NCI-H187 treated with DMSO at 0.1 percent for 48 hours (cell line): Measurements from ENCODE around the gene SH2D3C.

Experiments
- DNase-seq: peaks from one replicate; lab custom pipeline; 2025; lab: John Stamatoyannopoulos, UW

The SH2D3C gene

DNA sequence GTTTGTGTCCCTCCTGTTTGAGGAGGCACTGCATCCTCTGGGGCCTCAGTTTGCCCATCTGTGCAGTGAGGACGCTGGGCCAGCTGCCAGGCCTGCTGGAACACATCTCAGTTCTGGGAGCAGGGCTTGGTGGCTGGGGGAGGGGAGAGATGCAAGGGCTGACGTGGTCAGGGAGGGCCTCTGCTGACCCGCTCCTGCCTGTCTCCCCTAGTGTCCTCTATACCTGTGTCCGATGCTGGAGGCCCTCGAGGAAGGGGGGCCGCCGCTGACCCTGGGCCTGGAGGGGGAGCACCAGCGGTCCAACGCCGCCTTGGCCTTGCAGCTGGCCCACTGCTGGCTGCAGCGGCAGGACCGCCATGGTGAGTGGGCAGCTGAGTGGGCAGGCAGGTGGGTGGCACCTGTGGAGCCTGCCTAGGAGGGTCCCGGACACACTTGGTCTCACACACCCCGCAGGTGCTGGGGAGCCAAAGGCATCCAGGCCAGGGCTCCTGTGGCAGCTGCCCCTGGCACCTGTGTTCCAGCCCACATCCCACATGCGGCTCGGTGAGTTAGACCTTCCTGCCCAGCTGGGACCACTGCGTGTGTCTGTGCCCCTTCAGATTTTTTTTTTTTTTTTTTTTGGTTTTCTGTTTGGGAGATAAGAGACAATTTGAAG is 30.0 kb upstream of the SH2D3C start:
- no peak for DNase-seq

DNA sequence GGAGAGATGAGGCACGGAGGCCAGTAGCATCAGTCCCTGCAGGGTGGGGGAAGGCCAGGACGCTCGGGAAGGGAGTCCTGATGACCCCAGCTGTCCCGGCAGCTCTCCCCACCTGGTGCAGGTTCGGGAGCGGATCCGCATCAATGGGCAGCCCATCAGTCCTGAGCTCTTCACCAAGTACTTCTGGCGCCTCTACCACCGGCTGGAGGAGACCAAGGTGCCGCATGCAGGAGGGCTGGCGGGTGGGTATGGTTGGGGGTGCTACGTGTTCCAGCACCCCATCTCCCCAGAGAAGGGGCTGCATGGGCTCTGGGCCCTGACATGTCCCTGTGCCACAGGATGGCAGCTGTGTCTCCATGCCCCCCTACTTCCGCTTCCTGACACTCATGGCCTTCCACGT is 28.4 kb upstream of the SH2D3C start:
- DNase-seq = no peak

DNA sequence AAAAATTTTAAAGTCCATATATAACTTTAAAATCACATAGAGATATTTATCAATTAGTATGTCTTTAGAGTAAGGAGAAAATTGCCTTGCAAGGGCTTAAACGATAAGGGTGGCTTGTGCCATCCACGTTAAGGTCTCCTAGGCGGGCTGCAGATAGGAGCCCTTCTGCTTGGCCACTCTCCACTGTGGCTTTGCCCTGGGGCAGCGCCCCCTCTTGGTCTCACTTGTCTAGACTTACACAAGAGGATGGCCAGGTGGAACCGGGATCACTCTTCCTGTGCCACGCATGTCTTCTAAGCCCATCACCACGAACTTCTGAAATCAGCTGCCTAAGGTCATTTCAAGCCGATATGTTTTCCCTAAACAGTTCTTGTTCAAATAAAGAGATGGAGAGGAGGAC is 27.2 kb upstream of the SH2D3C start:
- no peak for DNase-seq

DNA sequence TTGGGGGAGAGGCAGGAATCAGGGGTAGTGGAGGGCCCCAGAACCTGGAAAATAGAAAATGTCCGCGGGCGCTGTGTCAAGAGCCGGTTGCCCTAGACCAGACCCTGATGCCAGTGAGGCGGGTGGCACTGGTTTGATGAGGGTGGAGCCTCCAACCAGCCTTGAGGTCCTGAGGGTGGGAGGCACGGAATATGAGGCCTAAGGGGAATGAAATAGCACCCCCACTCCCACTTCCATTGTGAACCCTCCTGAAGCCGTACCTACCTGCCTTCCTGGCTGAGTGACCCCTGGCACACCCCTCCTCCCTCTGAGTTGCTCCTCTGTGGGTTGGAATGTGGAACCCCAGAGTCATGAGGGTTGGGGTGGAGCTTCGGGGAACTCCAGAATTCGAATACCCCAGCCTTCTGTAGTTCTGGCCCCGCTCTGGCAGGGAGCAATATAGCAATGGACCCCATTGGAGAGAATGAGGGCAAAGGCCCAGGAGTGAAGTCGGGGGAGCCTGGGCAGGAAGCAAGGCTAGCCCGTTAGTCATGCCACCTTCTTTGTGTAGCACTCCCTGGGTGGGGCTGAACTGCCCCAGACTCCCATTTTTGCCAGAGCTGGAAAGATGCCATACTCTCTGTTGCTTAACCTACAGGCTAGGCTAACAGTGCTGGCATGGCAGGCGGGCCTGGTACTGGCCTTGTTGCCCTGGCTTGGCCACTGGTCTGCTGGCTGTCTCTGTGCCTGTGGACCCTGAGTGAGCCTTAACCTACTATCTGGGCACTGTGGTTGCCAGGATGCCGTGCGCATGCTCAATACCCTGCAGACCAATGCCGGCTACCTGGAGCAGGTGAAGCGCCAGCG is 25.3 kb upstream of the SH2D3C start:
- no peak for DNase-seq

DNA sequence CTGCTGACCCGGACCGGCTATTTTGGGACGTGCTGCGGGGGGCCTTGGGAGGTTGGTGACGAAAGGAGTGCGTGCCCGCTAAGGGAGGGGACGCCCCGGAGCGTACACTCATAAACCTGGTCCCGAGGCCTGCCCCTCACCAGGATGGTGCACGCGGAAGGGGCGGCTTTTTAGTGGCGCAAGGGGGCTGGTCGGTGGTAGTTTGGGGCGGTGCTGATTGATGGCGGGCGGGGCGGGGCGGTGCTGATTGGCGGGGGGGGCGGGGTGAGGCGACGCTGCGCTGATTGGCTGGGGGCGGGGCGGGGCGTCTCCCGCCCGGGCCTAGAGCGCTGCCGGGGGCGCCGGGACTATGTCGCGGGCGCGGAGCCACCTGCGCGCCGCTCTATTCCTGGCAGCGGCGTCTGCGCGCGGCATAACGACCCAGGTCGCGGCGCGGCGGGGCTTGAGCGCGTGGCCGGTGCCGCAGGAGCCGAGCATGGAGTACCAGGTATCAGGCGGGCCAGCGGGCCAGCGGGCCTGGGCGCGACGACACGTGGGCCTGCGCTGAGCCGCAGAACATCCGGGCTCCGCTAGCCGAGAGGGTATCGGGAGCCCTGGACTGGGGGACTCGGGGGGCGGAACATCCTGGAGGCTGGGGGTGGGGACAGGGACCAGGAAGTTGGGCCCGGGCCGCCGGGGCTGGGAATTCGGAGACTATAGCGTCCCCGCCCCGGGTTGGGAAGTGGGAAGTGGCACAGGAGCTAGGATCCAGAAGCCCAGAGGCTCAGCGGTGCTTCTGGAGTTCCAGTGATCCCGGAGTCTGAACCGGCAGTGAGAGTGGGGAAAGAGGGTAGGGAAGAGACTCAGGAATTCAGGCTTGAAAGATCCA is 24.3 kb upstream of the SH2D3C start, which contains the start of gene FPGS:
FPGS (plus strand) TSS at position 307 of the 868 bp plus-strand sequence; CDS start at position 350, 43 bp downstream.
- DNase-seq = no peak

DNA sequence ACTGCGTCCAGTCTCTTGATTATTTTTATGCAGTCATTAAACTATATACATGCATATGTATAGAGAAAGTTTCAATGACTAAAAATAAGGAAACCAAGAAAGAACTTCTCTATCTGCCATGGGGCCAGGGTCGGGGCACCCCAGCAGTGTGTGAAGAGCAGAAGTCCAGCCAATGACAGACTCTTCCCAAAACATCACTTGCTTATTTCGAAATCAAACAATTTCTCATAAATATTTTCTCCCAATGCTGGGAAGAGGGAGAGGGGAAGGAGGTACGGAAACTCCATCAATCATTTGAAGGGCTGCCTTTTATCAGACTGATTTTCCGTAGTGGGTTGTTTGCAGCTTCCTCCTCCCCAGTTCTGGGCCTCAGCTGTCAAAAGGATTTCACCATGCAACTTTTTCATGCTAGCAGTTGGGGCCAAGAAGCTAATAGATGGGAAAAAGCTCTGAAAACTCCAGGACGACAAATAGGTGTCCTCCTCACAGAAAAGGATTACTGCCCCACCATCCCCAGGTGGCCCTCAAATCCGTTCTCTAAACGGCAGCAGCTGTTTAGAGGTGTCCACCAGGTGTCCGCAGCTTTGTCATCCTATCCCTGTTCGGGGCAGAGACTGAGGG is 23.6 kb upstream of the SH2D3C start:
- DNase-seq = no peak

DNA sequence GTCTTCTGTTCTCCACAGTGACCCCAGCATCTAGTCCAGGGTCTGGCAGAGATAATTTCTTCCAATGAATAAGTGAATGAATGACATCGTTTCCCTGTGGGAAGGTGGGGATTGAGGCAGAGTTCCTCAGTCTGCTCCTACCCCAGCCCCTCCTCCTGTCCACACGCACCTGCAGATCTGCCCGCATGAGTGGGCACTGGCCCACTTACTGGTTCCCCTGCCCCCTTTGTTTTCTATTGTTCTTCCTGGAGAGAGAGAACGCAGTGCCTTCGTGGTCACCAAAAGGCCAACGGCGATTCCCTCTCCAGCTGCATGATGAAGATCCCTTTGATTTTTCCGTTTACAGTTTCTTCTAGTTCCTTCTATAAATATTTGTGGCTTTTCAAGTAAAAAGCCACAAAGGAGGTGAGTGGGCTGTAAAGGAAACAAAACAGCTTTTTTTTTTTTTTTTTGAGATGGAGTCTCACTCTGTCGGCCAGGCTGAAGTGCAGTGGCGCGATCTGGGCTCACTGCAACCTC is 18.4 kb upstream of the SH2D3C start:
- no peak for DNase-seq

DNA sequence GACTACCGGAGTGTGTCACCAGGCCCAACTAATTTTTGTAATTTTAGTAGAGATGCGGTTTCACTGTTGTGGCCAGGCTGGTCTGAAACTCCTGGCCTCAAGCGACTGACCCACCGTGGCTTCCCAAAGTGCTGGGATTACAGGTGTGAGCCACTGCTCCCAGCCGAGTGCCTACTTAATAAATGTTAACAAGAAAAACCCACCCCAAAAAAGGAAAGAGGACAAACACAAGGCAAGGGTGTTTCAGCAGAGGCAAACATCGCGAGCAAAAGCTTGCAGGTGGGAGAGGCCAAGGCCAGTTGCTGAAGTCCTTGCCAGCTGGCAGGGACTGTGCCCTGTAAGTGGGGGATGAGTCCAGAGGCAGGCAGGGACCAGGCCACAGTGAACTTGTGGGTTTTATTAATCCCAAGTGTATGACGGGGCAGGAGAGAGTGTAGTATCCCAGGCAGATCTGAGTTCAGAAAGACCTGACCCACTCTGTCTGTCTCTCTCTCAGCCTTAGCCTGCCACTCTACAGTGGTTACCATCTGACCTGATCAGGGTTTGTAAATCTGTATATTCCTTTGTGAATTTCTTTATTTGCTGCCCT is 17.9 kb upstream of the SH2D3C start:
- DNase-seq = no peak

DNA sequence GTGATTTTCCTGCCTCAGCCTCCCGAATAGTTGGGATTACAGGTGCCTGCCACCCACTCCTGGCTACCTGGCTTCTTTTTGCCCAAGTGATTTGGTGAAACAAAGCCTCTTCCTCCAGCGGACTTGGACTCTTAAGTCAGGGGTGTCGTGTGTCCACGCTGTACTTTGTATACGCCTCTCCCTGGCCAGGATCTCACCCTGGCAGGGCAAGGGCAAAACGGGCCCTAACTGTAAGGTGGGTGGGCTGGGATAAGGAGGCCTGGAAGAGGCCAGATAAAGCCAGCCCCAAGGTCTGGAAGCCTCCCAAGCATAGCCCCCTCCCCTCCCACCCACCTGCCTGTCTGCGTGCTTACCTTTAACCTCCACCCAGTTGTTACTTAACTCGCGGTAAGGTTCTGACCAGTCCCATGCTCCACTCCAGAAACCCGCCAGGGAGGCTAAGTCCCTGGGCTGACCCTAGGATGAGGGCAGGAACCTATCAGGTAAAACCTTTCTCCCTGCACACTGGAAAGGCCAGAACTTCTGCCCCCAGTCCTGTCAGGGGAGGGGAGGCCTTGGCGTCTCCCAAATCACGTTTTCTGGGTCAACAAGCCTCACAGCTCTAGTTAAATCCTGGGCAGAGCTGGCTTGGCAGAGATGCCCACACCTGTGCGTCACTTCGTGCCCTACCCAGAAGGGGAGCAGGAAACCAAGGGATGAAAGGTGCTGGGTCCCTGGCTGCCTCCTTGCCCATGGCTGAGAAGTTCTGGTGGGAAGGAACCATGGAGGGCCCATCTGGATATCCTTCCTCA is 15.7 kb upstream of the SH2D3C start:
- DNase-seq = no peak

DNA sequence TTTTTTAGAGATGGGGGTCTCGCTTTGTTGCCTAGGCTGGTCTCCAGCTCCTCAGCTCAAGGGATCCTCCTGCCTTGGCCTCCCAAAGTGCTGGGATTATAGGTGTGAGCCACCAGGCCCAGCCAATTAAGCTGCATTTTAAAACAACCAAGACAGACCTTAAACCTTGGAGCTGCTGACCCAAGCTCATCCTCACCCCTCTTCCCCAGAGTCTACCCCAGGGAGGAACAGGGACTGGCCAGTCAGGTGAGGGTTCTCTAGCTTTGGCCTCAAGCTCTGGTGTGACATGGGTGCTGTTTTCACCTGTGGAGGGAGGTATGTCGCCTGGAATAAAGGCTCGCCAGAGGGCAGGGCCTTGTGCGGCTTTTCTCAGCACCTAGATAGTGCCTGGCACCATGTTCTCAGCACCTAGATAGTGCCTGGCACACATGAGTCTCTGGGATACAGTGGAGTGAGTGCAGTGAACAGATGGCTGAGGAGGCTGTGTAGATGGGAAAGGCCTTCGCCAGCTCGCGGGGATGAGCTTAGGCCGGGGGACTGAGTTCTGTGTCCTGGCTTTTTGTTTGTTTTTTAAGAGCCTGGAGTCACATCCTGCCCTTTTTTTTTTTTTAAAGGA is 14.7 kb upstream of the SH2D3C start:
- DNase-seq = no peak

DNA sequence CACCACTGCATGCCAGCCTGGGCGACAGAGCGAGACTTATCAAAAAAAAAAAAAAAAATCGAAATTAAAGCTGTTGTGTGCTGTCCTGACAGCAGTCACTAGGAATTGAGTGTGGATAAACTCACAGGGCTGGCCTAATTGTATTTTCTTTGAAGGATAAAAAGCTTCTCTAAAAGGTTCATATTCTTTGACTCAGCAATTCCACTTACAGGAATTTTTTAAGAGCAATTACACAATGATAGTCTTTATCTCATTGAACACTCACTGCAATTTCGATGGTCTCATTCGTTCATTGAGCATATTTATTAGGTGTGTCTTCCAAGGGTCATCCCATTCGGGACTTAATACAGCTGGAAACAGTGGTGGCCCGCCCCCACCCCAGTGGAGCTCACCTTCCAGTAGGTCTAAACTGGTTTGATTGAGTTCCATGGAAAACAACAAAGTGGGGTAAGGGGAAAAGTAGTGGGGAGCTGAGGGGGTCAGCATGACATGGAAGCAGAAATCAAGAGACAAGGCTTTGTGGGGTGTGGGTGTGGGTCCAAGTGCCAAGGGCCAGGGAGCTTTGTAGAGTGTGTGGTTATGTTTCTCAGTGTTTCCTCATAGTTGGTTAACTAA is 14.1 kb upstream of the SH2D3C start:
- DNase-seq = no peak

DNA sequence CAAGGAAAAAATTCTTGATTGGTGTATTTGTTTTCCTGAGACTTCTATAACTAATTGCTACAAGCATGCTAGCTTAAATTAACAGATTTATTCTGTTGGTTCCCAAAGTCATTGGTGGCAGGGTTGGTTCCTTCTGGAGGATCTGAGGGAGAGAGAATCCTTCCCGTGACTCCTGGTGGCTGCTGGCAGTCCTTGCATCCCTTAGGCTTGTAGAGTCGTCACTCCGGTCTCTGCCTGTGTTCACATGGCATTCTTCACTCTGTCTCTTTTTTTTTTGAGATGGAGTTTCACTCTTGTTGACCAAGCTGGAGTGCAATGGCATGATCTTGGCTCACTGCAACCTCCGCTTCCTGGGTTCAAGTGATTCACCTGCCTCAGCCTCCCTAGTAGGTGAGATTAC is 12.6 kb upstream of the SH2D3C start:
- DNase-seq = no peak

DNA sequence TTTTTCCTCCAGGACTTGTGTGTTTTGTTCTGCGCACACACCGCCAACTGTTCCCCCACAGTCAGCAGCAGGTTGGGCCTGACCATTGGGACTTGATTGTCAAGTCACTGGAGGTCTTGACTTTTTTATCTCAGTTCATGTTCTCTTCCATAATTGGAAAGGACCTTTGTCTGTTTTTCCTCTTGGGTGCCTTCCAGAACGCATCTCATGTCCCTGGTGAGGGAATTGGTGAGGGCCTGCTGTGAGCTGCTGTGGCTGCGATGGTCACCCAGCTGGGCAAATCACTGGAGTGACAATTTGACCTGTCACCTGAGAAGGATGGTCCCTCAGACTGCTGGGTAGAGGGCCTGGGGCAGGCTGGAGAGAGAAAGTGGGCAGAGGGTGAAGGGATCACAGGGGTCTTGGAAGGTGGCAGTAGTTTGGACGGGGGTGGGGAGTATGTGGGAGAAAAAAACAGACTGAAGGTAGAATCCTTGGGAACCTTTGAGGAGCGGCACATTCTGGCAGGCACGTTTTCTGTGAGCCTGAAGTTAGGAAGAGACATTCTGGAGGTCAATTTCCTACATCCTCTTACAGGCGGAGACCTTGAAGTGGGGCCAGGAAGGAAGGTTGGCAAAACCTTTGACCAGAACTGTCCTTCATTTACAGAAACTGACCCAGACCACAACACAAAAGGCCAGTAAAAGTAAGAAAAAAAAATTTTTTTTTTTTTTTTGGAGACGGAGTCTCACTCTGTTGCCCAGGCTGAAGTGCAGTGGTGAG is 11.8 kb upstream of the SH2D3C start:
- no peak for DNase-seq

DNA sequence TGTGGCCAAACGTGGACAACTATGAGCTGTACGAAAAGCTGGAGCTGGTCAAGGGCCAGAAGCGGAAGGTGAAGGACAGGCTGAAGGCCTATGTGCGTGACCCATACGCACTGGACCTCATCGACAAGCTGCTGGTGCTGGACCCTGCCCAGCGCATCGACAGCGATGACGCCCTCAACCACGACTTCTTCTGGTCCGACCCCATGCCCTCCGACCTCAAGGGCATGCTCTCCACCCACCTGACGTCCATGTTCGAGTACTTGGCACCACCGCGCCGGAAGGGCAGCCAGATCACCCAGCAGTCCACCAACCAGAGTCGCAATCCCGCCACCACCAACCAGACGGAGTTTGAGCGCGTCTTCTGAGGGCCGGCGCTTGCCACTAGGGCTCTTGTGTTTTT is 10.7 kb upstream of the SH2D3C start:
- no peak for DNase-seq

DNA sequence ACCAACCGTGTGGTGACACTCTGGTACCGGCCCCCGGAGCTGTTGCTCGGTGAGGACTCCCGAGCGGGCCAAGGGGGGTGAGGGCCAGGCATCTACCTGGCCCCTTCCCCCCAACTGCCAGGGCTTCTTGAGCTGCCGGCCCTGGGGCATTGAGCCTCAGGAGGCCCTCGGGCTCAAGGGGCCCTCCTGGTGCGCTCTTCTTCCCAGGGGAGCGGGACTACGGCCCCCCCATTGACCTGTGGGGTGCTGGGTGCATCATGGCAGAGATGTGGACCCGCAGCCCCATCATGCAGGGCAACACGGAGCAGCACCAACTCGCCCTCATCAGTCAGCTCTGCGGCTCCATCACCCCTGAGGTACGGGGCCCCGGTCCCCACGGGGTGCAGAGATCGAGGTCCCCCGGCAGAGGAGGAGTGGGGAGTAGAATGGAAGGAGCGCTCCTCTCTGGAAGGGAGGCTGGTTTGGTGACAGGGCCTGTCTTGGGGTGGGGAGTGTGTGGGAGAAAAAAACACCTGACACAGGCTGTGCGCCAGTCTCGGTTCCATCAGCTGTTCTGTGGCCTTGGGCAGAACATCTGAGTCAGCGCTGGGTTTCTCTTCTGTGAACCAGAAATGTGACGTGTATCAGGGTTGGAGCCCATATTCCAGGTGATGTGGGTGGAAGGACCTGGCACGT is 10.0 kb upstream of the SH2D3C start:
- DNase-seq = no peak

DNA sequence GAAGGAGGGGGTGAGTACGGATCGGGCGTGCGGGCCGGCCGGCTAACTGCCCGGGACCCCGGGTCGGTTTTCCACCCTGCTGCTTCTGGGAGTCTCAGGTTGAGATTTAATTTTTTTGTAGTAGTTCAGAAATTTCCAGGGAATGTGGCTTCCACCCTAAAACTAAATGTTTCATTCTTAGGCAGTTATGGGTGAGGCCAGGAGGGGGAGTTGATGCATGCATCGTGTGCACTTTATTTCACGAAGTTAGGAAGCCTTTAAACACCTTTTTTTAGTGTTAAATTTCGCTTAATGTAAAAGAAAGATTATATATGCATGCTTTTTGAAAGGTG is 8.3 kb upstream of the SH2D3C start:
- no peak for DNase-seq

DNA sequence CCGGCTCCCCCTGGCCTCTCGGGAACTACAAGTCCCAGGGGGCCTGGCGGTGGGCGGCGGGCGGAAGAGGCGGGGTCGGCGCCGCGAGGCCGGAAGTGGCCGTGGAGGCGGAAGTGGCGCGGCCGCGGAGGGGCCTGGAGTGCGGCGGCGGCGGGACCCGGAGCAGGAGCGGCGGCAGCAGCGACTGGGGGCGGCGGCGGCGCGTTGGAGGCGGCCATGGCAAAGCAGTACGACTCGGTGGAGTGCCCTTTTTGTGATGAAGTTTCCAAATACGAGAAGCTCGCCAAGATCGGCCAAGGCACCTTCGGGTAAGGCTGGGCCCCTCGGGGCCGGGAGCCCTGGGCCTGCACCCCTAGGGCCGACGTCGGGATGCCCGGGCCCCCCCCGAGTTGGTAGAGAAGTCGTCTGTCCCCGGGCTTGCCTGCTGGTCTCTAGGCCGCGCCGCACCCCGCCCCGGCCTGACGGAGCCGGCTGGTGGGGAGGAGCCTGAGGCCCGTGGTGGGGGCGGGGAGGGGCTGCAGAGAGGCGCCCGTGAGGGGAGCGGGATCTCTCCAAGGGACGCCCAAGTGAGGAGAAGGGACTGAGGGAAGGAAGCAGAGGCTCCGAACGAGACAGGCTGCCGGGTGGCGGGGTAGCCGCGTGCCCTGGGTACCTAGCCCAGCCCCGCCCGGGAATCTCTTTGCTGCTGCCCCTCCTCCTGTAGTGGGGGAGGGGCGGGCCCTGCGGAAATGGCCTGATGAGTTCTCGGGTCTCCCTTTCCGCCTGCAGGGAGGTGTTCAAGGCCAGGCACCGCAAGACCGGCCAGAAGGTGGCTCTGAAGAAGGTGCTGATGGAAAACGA is 7.7 kb upstream of the SH2D3C start, which contains the start of gene CDK9:
CDK9 (plus strand) TSS at position 102 of the 840 bp plus-strand sequence; CDS start at position 217, 115 bp downstream.
- DNase-seq = no peak
